Testis (tissue), 3 donors: ENCODE data around the gene CACNA1C. TPM values are rescaled to one million over a fixed set of nuclear protein-coding genes. Genes with fewer than 3 reads are reported as not detected.

Experiments
- DNase-seq: peaks from one replicate; pipeline ENCODE4 v3.0.0-alpha.2; 2019
- H3K27ac ChIP-seq, 2 donors: fragments of 200-600 bp; sonication (generic); one replicate each; pipeline ENCODE4 v1.5.1; 2019
- H3K27me3 ChIP-seq: fragments of 200-600 bp; sonication (generic); one replicate; pipeline ENCODE4 v1.5.1; 2019
- H3K36me3 ChIP-seq: fragments of 200-600 bp; sonication (generic); one replicate; pipeline ENCODE4 v1.5.1; 2017; ENCODE audit warnings: low read depth; ENCODE audit errors: missing control alignments
- H3K4me1 ChIP-seq: fragments of 200-600 bp; sonication (generic); one replicate; pipeline ENCODE4 v1.5.1; 2019
- H3K4me3 ChIP-seq, 2 donors: fragments of 200-600 bp; sonication (generic); one replicate each; pipeline ENCODE4 v1.5.1; 2017 to 2019
- H3K9me3 ChIP-seq: fragments of 200-600 bp; sonication (generic); one replicate; pipeline ENCODE4 v1.5.1; 2017
- POLR2A ChIP-seq: fragments of 450-650 bp; IDR thresholded peaks from one replicate; pipeline ENCODE4 v1.6.1; 2017; ENCODE audit warnings: antibody characterized with exemption, mild to moderate bottlenecking, moderate library complexity
- WGBS, 2 donors: methylation state at CpG; one replicate each; pipeline ENCODE4 v1.1.5; 2018; 5-methylcytosine and 5-hydroxymethylcytosine counted together
- intact Hi-C: fragments of 100-400 bp; cut with DNase I; formaldehyde crosslinking; loops from one replicate; pipeline ENCODE4 v1.15.1; 2023; ENCODE audit warnings: low total_unique reads
- polyA plus RNA-seq: library from polyadenylated mRNA; stranded (reverse); fragments of 350-450 nt; fragmentation: Illumina TruSeq; extraction: RNeasy Lipid Tissue Mini Kit (QIAGEN cat#74804); gene quantifications from one replicate; pipeline ENCODE4 v1.2.3, GENCODE V29; 2014; ENCODE audit warnings: low read depth, low replicate concordance; ENCODE audit not compliant: insufficient read depth
- total RNA-seq, 2 donors: library from RNA; depleted of rRNA; stranded (reverse); fragments of >200 nt; gene quantifications; one replicate each; pipeline ENCODE4 v1.2.3, GENCODE V29; 2016
- TF ChIP-seq, protein P1 (sequence below), 3 experiments: fragments of 450-650 bp in 2 of 3; fragments of 200-600 bp in 1 of 3; sonication (generic) in 1 of 3; IDR thresholded peaks; one replicate each; pipeline ENCODE4 v1.5.1; 2016 to 2019; ENCODE audit warnings: antibody characterized with exemption in 3 of 3, mild to moderate bottlenecking in 2 of 3, moderate library complexity in 1 of 3

The CACNA1C gene
- total and polyA plus RNA-seq, 3 donors from 2014 or later = 20.3 to 36.8 (median 32.0) TPM

DNA sequence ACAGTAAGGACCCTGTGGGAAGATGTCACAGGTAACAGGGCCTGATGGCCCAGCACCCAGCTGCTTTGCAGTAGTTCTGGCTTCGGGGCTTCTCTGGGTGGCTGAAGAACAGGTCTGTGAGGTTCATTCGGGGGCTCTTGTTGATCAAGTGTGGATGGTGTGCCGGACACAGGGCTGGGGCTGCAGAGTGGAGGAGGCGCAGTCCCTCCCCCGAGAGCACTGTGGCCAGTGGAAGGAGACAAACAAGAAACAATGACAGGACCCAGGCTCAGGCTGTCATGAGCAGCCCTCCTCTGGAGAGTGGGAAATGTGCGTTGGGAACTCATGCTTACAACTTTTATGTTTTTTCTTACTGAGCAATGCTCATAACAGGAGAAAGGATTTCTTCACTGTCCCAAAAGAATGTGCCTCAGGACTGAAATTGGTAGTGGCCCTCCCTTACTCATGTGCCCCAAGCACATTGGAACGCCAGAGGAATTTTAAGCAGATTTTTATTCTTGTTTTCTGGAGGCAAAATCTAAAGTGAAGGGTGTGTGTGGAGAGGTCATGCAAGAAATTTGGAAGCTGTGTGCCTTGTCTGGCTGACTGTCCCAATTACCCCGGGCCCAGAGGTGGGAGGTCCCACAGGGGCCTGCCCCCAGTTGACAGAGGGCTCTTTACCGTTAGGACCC is 233.8 kb downstream of the CACNA1C start:
- TF ChIP-seq, protein P1, sequence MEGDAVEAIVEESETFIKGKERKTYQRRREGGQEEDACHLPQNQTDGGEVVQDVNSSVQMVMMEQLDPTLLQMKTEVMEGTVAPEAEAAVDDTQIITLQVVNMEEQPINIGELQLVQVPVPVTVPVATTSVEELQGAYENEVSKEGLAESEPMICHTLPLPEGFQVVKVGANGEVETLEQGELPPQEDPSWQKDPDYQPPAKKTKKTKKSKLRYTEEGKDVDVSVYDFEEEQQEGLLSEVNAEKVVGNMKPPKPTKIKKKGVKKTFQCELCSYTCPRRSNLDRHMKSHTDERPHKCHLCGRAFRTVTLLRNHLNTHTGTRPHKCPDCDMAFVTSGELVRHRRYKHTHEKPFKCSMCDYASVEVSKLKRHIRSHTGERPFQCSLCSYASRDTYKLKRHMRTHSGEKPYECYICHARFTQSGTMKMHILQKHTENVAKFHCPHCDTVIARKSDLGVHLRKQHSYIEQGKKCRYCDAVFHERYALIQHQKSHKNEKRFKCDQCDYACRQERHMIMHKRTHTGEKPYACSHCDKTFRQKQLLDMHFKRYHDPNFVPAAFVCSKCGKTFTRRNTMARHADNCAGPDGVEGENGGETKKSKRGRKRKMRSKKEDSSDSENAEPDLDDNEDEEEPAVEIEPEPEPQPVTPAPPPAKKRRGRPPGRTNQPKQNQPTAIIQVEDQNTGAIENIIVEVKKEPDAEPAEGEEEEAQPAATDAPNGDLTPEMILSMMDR (IDR thresholded peaks at IDR 0.05) = no peak
- TF ChIP-seq POLR2A = no peak
- Histone ChIP-seq H3K27me3 (no peaks in the 10 kb centered on the region), H3K36me3 (no peaks in the 10 kb centered on the region), H3K9me3 (no peaks in the 10 kb centered on the region), H3K4me3 (no peak overlapping the region), H3K27ac (no peak overlapping the region), H3K4me1 (no peaks in the 10 kb centered on the region)
- DNase-seq = no peak
- 69 to 78% methylated on average over 9 of the region's 9 CpGs for WGBS, 2 donors
- intact Hi-C loops = loop anchor here (10.0 kb wide), 1 partner anchor 232 kb away; the partner anchor contains the start of gene CACNA1C

DNA sequence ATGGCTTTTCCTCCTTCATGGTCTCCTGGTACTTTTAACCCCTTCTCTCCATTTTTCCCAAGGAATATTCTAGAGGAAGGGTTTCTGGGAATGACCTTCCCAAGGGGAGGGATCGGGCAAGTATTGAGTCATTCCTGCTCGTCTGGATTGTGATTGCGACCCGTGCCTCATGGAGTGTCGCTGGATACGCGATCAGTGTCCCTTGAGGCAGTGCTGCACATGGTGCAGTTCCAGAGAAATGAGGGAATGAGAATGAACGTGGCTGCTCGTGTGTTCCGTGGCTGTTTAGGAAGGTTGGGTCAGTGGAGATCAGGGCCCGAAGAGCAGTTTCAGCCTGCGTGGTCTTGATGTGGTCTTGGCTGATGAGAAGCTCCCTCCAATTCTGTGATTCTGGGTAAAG is 234.4 kb downstream of the CACNA1C start:
- Histone ChIP-seq H3K27ac (no peak overlapping the region), H3K36me3 (no peaks in the 10 kb centered on the region), H3K27me3 (no peaks in the 10 kb centered on the region), H3K9me3 (no peaks in the 10 kb centered on the region), H3K4me3 (no peak overlapping the region), H3K4me1 (no peaks in the 10 kb centered on the region)
- intact Hi-C loops = loop anchor here (10.0 kb wide), 1 partner anchor 232 kb away; the partner anchor contains the start of gene CACNA1C
- WGBS, 2 donors = 78 to 87% methylated on average over 12 of the region's 12 CpGs
- no peak for DNase-seq
- no peak for TF ChIP-seq POLR2A
- TF ChIP-seq, protein P1 (IDR thresholded peaks at IDR 0.05) = no peak

DNA sequence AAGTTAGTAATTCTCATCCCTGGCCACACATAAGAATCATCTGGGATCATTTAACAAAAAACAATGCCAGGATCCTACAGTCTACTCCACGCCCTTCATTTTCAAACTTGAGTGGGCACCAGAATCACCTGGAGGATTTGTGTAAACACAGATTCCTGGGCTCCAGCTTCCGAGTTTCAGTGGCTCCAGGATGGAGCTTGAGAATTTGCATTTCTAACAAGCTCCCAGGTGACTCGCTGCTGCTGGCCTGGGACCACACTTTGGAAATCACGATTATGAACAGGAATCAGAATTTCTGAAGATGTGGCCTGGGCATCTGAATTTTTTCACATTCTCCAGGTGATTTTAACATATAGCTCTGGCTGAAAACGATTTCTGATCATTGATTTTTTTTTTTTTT is 234.8 kb downstream of the CACNA1C start:
- Histone ChIP-seq H3K36me3 (no peaks in the 10 kb centered on the region), H3K27ac (no peak overlapping the region), H3K9me3 (no peaks in the 10 kb centered on the region), H3K27me3 (no peaks in the 10 kb centered on the region), H3K4me3 (no peak overlapping the region), H3K4me1 (no peaks in the 10 kb centered on the region)
- no peak for TF ChIP-seq POLR2A
- TF ChIP-seq, protein P1 (IDR thresholded peaks at IDR 0.05) = no peak
- DNase-seq = no peak
- intact Hi-C loops = loop anchor here (10.0 kb wide), 1 partner anchor 233 kb away; the partner anchor contains the start of gene CACNA1C
- WGBS, 2 donors = 85 to 87% methylated on average over 5 of the region's 5 CpGs

DNA sequence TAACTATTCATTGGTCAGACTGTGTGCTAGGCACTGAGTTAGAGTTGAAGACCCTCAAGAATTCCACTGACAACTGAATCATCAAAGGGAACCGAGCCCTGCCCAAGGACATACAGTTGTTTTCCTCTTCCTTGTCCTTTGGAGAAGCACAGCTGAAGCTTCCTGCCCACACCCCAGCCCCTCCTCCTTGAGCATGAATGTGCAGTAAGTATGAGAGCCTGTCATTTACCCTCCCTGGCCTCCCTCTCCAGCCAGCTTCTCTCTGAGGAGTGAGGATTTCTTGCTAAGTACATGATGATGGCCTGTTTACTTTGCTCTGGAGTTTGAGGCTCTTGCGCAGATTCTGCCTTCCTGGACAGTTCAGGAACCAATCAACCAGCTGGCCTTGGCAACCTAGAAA is 235.2 kb downstream of the CACNA1C start:
- Histone ChIP-seq H3K9me3 (no peaks in the 10 kb centered on the region), H3K27ac (no peak overlapping the region), H3K36me3 (no peaks in the 10 kb centered on the region), H3K4me1 (no peaks in the 10 kb centered on the region), H3K4me3 (no peak overlapping the region), H3K27me3 (no peaks in the 10 kb centered on the region)
- intact Hi-C loops = loop anchor here (10.0 kb wide), 1 partner anchor 233 kb away; the partner anchor contains the start of gene CACNA1C
- no peak for DNase-seq
- WGBS, 2 donors = 57 to 63% methylated on average over 2 of the region's 2 CpGs
- TF ChIP-seq, protein P1 (IDR thresholded peaks at IDR 0.05) = no peak
- no peak for TF ChIP-seq POLR2A

DNA sequence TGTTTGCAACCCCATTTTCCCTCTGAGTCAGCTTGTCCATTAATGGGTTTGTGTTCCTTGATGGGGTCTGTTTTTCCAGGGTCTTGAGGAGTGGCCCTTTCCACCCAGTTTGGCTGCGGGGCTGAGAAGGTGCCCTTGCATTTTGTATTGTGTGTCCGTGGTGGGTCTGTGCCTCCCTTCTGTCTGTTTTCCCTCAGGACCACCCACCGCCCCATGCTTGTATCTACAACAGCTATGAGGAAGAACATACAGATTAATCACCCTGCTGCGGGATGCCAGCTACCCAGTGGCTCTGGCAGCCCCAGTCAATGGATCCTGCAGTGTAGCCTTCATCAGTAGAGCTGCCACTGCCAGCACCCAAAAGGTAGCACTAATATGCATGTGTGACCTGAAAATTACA is 235.7 kb downstream of the CACNA1C start:
- no peaks in the 10 kb centered on the region for H3K4me1 ChIP-seq
- H3K9me3 ChIP-seq = no peaks in the 10 kb centered on the region
- intact Hi-C loops = loop anchor here (10.0 kb wide), 1 partner anchor 234 kb away; the partner anchor contains the start of gene CACNA1C
- DNase-seq = no peak
- TF ChIP-seq, protein P1 (IDR thresholded peaks at IDR 0.05) = no peak
- no peak for TF ChIP-seq POLR2A
- no peak overlapping the region for H3K27ac ChIP-seq
- no peaks in the 10 kb centered on the region for H3K36me3 ChIP-seq
- WGBS, 2 donors = 74 to 94% methylated on average over 3 to 4 of the region's 4 CpGs
- no peak overlapping the region for H3K4me3 ChIP-seq
- no peaks in the 10 kb centered on the region for H3K27me3 ChIP-seq
